Thyroid gland (tissue), 4 donors: ENCODE data around the gene GPR183.

Experiments used
- CTCF ChIP-seq, 6 experiments: fragments of 200-600 bp in 3 of 6; fragments of 450-650 bp in 3 of 6; sonication (generic) in 3 of 6; IDR thresholded peaks; one replicate each; pipeline ENCODE4 v1.5.1; 2016 to 2019; ENCODE audit warnings: antibody characterized with exemption in 6 of 6, mild to moderate bottlenecking in 2 of 6, inconsistent platforms in 1 of 6, moderate library complexity in 1 of 6
- POLR2A ChIP-seq, 2 donors: fragments of 450-650 bp; IDR thresholded peaks; one replicate each; pipeline ENCODE4 v1.6.1; 2017; ENCODE audit warnings: antibody characterized with exemption in 2 of 2, mild to moderate bottlenecking in 2 of 2, moderate library complexity in 1 of 2

GRCh38 chr13:99255271-99255670 lies 51.9 kb downstream of the GPR183 start:
- TF ChIP-seq CTCF (IDR thresholded peaks at IDR 0.05) (no peak), POLR2A (IDR thresholded peaks at IDR 0.05) (no peak)
